HL-60 (cell line): ENCODE data around the gene RRP15.

Experiments used
- DNase-seq, 2 experiments: peaks; one replicate each; pipeline ENCODE4 v3.0.0-alpha.2; 2010 to 2020; ENCODE audit warnings: low read depth in 1 of 2, low spot score in 1 of 2
- H3K27ac ChIP-seq: fragments of 250-450 bp; sonication (Bioruptor Pico); replicated peaks from 2 replicates; pipeline ENCODE4 v1.5.1; 2020; ENCODE audit warnings: mild to moderate bottlenecking, moderate library complexity
- H3K27me3 ChIP-seq: fragments of 250-450 bp; sonication (Bioruptor Pico); 2 replicates; pipeline ENCODE4 v1.5.1; 2021; ENCODE audit warnings: mild to moderate bottlenecking, moderate library complexity; ENCODE audit not compliant: insufficient read depth, poor library complexity, severe bottlenecking
- H3K4me3 ChIP-seq: replicated peaks from 2 replicates; pipeline ENCODE4 v1.5.1; 2011; ENCODE audit warnings: mild to moderate bottlenecking, control low read depth, low read length; ENCODE audit not compliant: insufficient read depth
- CTCF ChIP-seq: IDR thresholded peaks from one replicate; pipeline ENCODE4 v1.5.1; 2011; ENCODE audit warnings: low read length, control low read depth, inconsistent platforms; ENCODE audit not compliant: insufficient read depth
- GABPA ChIP-seq: IDR thresholded peaks from 2 replicates; pipeline ENCODE4 v1.6.1; 2012; ENCODE audit warnings: low read depth
- POLR2AphosphoS5 ChIP-seq: IDR thresholded peaks from 2 replicates; pipeline ENCODE4 v1.6.1; 2012; ENCODE audit warnings: low read depth
- REST ChIP-seq: IDR thresholded peaks from 2 replicates; pipeline ENCODE4 v1.6.1; 2012; ENCODE audit warnings: low read depth; ENCODE audit not compliant: insufficient replicate concordance
- SPI1 ChIP-seq: IDR thresholded peaks from 2 replicates; pipeline ENCODE4 v1.6.1; 2012; ENCODE audit warnings: low read depth, mild to moderate bottlenecking, borderline replicate concordance

The RRP15 gene

GRCh38 chr1:218344814-218345672 lies 60.0 kb downstream of the RRP15 start, which contains the start of gene TGFB2:
TSS of gene TGFB2 (plus strand) at chr1:218345336. CDS start at chr1:218346702, 1,366 bp downstream.
- DNase-seq, result peak in 1 of 2 experiments; percentile 34
- H3K27me3 ChIP-seq, result peaks cover 2% of the 10 kb centered on the region
- TF ChIP-seq POLR2AphosphoS5, result 0 out of 2 replicates have a peak, but pooled peaks have one; percentile 5
- TF ChIP-seq GABPA, result no peak
- TF ChIP-seq CTCF, result no peak
- no peak for TF ChIP-seq SPI1
- no peak for TF ChIP-seq REST
- peak within 1 kb of the TSS; percentile 54 for H3K4me3 ChIP-seq
- H3K27ac ChIP-seq, result no peak within 1 kb of the TSS

GRCh38 chr1:218345673-218346390 lies 60.7 kb downstream of the RRP15 start:
- peak; percentile 21 to 44 for DNase-seq
- Histone ChIP-seq H3K4me3 (peak overlapping the region; percentile 54), H3K27me3 (peaks cover 2% of the 10 kb centered on the region), H3K27ac (no peak overlapping the region)
- TF ChIP-seq CTCF (no peak), POLR2AphosphoS5 (0 out of 2 replicates have a peak, but pooled peaks have one; percentile 23), SPI1 (peak; percentile 54; the same call in 1 of the 2 replicates), REST (no peak), GABPA (no peak)

DNA sequence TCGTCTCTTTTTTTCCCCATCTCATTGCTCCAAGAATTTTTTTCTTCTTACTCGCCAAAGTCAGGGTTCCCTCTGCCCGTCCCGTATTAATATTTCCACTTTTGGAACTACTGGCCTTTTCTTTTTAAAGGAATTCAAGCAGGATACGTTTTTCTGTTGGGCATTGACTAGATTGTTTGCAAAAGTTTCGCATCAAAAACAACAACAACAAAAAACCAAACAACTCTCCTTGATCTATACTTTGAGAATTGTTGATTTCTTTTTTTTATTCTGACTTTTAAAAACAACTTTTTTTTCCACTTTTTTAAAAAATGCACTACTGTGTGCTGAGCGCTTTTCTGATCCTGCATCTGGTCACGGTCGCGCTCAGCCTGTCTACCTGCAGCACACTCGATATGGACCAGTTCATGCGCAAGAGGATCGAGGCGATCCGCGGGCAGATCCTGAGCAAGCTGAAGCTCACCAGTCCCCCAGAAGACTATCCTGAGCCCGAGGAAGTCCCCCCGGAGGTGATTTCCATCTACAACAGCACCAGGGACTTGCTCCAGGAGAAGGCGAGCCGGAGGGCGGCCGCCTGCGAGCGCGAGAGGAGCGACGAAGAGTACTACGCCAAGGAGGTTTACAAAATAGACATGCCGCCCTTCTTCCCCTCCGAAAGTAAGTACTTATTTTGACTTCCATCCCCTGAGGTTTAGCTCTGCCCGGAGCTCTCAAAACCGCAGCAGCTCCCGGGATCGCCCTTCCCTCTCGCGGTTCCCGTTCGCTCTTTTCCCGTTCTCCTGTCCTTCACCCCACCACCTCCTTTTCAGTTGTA lies 61.5 kb downstream of the RRP15 start:
- no peak for TF ChIP-seq CTCF
- no peak for TF ChIP-seq REST
- no peak for TF ChIP-seq GABPA
- TF ChIP-seq SPI1, result no peak
- no peak for TF ChIP-seq POLR2AphosphoS5
- Histone ChIP-seq H3K27ac (no peak overlapping the region), H3K27me3 (peaks cover 2% of the 10 kb centered on the region), H3K4me3 (peak overlapping the region; percentile 54)
- DNase-seq, result no peak
